Lower lobe of right lung (tissue), 2 donors: Measurements from ENCODE around the gene STK32B. TPM values are rescaled to one million over a fixed set of nuclear protein-coding genes. Genes with fewer than 3 reads are reported as not detected.
A peak's percentile ranks its signal among the peaks of the same experiment; 100 is the strongest.

Experiments
- ATAC-seq, 2 donors: fragments of 200-7000 bp; cut with Tn5 transposase; one replicate each; pipeline ENCODE4 v1.9.1; 2020 to 2022; ENCODE audit warnings: mild to moderate bottlenecking in 2 of 2, moderate library complexity in 2 of 2
- DNase-seq: peaks from one replicate; pipeline ENCODE4 v3.0.0-alpha.2; 2020
- H3K27ac ChIP-seq: fragments of 200-600 bp; one replicate; pipeline ENCODE4 v1.8.0; 2022
- H3K27me3 ChIP-seq: fragments of 200-600 bp; one replicate; pipeline ENCODE4 v1.8.0; 2022; ENCODE audit warnings: low read depth
- H3K36me3 ChIP-seq: fragments of 200-600 bp; one replicate; pipeline ENCODE4 v1.8.0; 2022; ENCODE audit warnings: mild to moderate bottlenecking
- H3K4me1 ChIP-seq: fragments of 200-600 bp; one replicate; pipeline ENCODE4 v1.8.0; 2022
- H3K4me3 ChIP-seq: fragments of 200-600 bp; one replicate; pipeline ENCODE4 v1.8.0; 2022; ENCODE audit warnings: mild to moderate bottlenecking
- H3K9me3 ChIP-seq: fragments of 200-600 bp; one replicate; pipeline ENCODE4 v1.8.0; 2022
- CTCF ChIP-seq: fragments of 200-600 bp; IDR thresholded peaks from one replicate; pipeline ENCODE4 v1.8.0; 2022; ENCODE audit warnings: antibody characterized with exemption, mild to moderate bottlenecking
- intact Hi-C: fragments of 100-400 bp; cut with DNase I; formaldehyde crosslinking; loops from one replicate; pipeline ENCODE4 v1.11.0; 2022
- total RNA-seq: library from RNA; stranded (reverse); fragmentation: NEBNext Ultra II Directional; extraction: Animal tissue kit (Norgen Biotek cat#: 25700); gene quantifications from one replicate; pipeline ENCODE4 v1.2.1, GENCODE V29; 2021
- donor health status: DM: no; HTN: yes; CAD: no; lungs with severe emphysema.

The STK32B gene
- total RNA-seq, 1 donor from 2014 or later: 1.3 TPM

GRCh38 chr4:5357870-5358269 is 306.6 kb downstream of the STK32B start:
- no peaks in the 10 kb centered on the region for H3K9me3 ChIP-seq
- no peaks in the 10 kb centered on the region for H3K27me3 ChIP-seq
- H3K27ac ChIP-seq: no peak overlapping the region
- no peaks in the 10 kb centered on the region for H3K4me1 ChIP-seq
- H3K4me3 ChIP-seq: no peak overlapping the region
- intact Hi-C loops: no loop called here
- TF ChIP-seq CTCF: no peak
- no peaks in the 10 kb centered on the region for H3K36me3 ChIP-seq
- no peak for DNase-seq
- no peak for ATAC-seq

- DNase-seq: no peak
- no peaks in the 10 kb centered on the region for H3K9me3 ChIP-seq
- no peaks in the 10 kb centered on the region for H3K27me3 ChIP-seq
- H3K4me1 ChIP-seq: no peaks in the 10 kb centered on the region
- TF ChIP-seq CTCF: no peak
- no peak for ATAC-seq
- H3K36me3 ChIP-seq: no peaks in the 10 kb centered on the region
- intact Hi-C loops: no loop called here
- no peak overlapping the region for H3K4me3 ChIP-seq
- H3K27ac ChIP-seq: no peak overlapping the region
These were observed 310.7 kb downstream of the STK32B start for GRCh38 chr4:5361968-5362367.

- intact Hi-C loops: no loop called here
These were observed 313.1 kb downstream of the STK32B start for GRCh38 chr4:5364406-5364805.

GRCh38 chr4:5365071-5366008 is 314.1 kb downstream of the STK32B start:
- Histone ChIP-seq H3K4me1 (no peaks in the 10 kb centered on the region), H3K27ac (no peak overlapping the region), H3K4me3 (no peak overlapping the region), H3K9me3 (no peaks in the 10 kb centered on the region), H3K36me3 (no peaks in the 10 kb centered on the region), H3K27me3 (no peaks in the 10 kb centered on the region)
- DNase-seq: no peak
- peak in 1 of 2 donors; percentile 35 for ATAC-seq
- intact Hi-C loops: no loop called here
- TF ChIP-seq CTCF: no peak

More at GRCh38 chr4:5364406-5364805, 313.1 kb downstream of the STK32B start:
- no peaks in the 10 kb centered on the region for H3K9me3 ChIP-seq
- H3K27me3 ChIP-seq: no peaks in the 10 kb centered on the region
- no peak overlapping the region for H3K27ac ChIP-seq
- no peaks in the 10 kb centered on the region for H3K4me1 ChIP-seq
- no peak for TF ChIP-seq CTCF
- no peaks in the 10 kb centered on the region for H3K36me3 ChIP-seq
- DNase-seq (no peak), ATAC-seq (no peak)
- no peak overlapping the region for H3K4me3 ChIP-seq

GRCh38 chr4:5366009-5366386 is 314.7 kb downstream of the STK32B start:
- ATAC-seq (no peak), DNase-seq (no peak)
- no peak for TF ChIP-seq CTCF
- Histone ChIP-seq H3K36me3 (no peaks in the 10 kb centered on the region), H3K9me3 (no peaks in the 10 kb centered on the region), H3K27me3 (no peaks in the 10 kb centered on the region), H3K4me3 (no peak overlapping the region), H3K4me1 (no peaks in the 10 kb centered on the region), H3K27ac (no peak overlapping the region)
- intact Hi-C loops: no loop called here
